Hippocampal formation (tissue), 2 donors: ENCODE measurements around the gene RASL12.

ENCODE experiments used
- DNase-seq, 2 donors: peaks; one replicate each; lab custom pipeline; 2025; lab: John Stamatoyannopoulos, UW

RASL12 gene

GRCh38 chr15:65092911-65093792, 25.4 kb upstream of the RASL12 start:
- DNase-seq = no peak

DNA sequence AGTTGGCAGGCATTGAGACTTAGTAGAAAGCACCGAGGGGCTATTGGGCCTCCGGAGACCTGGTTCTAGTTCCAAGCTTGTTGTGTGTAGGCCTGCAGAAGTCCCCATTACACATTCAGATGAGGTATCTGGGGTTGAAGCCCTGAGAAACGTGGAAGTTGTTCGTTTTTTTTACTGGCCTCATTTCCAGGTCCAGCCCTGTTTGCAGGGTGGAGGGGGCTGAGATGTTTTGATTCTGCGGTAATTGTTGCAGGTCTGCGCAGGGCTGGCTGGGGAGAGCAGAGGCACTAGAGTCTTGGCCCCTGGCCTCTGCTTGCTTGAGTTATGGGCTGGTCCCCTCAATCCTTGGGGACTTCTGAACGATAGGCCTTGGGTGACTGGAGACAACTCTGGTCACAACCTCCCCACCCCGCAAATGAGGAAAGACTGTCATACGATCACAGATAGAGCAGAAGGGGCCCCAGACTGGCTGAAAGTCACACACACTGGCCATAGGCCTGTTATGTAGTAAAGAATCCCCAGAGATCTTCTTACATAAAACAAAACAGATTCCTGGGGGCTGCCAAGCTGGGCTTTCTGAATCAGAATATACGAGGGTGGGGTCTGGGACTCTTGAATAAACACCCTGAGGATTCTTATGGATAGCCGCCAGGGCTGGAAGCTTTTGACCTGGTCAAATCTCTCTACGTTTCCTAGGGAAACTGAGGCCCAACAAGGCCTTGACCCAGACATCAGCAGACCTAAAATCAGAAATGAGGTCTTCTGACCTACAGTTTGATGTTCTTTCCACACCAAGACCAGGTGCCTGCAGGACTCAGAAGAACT, 24.4 kb upstream of the RASL12 start:
- no peak for DNase-seq

GRCh38 chr15:65089206-65089824, 21.5 kb upstream of the RASL12 start:
- no peak for DNase-seq

- no peak for DNase-seq
Observed at GRCh38 chr15:65088643-65089021, 20.8 kb upstream of the RASL12 start.

GRCh38 chr15:65087873-65088642, 20.3 kb upstream of the RASL12 start:
- DNase-seq = no peak

GRCh38 chr15:65087411-65087810, 19.6 kb upstream of the RASL12 start:
- DNase-seq = no peak

DNA sequence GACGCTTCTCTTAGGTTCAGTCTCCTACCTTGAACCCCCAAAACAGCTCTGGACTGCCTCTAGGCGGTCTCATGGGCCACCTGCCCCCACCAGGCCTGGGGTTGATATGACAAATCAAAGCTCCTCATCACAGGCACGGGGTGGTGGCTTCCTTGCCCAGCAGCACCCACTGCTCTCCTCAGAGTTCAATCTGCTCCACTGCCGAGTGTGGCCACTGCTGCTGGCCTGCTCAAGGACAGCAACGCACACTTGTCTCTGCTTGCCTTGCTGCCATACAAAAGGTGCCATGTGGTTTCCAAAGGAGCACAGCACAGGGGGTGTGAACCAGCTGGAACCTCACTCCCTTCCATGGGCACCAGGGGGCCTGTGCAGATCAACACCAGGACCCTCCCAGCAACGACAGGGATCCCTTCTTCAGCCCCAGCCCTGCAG, 18.9 kb upstream of the RASL12 start:
- DNase-seq = no peak

DNA sequence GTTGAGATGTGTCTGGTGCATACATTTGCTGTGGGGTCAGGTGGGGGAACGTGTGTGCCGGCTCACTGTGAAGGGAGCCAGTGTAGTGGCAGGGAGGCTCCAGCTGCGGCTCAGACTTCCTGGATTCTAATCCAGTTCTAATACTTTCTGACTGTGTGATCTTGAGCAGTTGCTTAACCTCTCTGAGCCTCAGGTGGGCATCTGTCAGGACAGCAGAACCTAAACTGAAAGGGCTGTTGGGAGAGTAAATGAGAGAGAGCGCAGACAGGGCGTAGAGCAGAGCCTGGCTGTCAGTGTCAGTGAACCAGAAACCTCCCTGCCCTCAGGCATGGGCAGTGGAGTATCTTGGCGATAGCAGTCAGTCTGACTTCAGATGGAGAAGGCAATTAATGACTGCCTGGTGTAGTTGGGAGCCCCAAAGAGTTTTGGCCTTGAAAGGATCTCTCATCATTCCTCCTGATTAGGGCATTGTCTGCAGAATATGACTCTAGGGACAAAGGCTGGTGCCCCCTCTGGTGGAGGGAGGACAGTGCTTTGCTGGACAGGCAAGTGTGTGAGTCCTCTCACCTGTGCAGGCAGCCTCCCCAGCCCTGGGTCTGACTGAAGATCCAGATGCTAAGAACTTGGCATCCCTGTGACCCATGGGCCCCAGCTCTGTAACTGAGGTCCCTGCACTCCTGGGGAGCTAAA, 18.3 kb upstream of the RASL12 start:
- DNase-seq = no peak

DNA sequence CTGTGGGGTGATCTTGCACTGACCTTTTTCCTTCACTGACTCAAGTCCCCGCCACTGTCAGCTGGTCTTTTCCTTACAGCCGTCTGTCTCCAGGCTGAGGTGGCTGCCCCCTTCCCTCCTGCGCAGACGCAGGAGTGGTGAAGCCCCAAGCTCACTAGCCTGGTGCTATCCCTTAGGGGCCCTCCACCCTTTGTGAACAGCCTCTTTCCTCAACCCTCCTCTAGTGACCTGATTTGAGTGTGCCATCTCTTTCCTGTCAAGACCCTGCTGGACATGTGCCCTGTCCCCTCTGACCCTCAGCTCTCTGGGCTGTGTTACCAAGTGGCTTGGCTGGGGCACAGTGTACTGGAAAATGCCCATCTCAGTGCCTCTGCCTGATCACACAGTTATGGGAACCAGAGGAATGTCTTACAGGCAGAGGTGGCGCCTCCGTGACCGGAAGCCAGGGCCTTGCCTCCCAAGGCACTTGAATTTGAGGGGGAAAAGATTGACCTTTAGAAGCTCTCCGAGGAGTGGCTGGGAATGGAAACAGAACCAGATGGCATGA, 17.5 kb upstream of the RASL12 start:
- no peak for DNase-seq

DNA sequence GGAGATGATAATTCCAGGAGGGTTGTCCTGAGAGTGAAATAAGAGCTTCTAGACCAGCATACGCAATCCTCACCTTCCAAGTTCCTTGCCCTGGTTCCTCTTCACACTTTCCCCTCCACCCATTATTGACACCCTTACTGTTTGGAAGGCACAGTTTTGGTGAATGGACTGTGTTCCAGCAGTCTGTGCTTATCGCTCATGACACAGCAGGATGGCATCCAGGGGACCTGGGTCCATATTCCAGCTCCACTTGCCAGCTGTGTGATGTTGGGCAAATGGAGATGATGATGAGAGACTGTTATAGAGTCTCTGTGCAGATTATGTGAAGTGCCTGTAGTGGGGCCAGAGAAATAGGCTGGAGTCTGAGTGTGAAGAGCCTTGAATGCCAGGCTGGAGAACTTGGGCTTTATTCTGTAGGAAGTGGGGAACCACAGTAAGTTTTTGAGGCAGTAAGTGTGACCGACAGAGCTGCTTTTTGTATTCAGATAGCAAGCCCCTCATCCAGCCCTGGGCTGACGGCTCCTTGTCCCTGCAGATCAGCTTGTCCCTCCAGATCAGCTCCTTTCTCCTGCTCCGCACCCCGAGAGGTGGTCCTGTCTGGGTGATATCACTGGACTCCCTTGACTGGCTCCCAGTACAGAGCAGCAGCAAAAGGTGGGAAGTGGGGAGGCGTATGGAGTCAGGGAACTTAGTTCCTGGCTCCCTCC, 16.9 kb upstream of the RASL12 start:
- no peak for DNase-seq

GRCh38 chr15:65083262-65083701, 15.5 kb upstream of the RASL12 start:
- DNase-seq = peak; percentile 21 to 28

DNA sequence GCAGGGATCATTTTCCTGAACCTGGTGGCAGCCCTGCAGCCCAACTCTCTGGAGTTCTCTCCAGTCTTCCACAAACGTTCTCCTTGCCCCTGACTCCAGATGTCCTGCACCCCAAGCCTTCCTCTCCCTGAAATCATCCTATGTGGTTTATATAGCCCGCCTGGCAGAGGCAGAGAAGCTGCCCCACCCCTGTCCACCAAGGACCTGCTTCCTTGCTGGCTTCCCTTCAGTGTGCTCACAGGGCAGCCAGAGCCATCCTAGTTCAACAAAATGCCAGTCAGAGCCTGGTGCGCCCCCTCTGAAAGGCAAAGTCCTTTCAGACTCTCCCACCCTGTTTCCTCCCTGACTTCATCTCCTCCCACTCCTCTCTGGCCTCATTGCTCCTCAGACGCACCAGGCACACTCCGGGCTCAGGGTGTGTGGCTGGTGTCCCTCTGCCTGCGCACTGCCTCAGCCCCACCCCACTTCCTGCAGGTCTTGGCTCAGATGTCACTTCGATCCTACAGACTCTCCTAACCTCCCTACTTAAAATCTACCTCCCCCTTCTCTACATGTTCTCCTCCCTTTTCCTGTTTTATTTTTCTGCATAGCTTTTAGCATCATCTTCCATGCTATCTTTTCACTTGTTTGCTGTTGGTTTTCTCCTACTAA, 14.6 kb upstream of the RASL12 start:
- no peak for DNase-seq

- no peak for DNase-seq
Observed at GRCh38 chr15:65081758-65082157, 14.0 kb upstream of the RASL12 start.

GRCh38 chr15:65081270-65081669, 13.5 kb upstream of the RASL12 start:
- DNase-seq = peak in 1 of 2 donors; percentile 21

GRCh38 chr15:65079580-65079979, 11.8 kb upstream of the RASL12 start:
- no peak for DNase-seq

DNA sequence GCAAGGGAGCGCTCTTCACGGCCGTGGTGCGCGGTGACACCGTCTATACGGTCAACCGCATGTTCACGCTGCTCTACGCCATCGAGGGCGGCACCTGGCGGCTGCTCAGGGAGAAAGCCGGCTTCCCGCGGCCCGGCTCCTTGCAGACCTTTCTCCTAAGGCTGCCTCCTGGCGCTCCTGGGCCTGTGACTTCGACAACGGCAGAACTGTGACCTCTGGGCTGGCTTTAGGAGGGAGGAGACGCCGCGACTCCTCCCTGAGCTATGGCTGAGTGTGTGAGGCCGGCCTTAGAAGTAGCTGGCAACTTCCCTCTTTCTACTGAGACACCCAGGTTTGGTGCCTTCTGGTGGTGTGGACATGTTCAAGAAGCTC, 10.2 kb upstream of the RASL12 start:
- no peak for DNase-seq

- no peak for DNase-seq
Observed at GRCh38 chr15:65077291-65077980, 9.6 kb upstream of the RASL12 start.

- no peak for DNase-seq
Observed at GRCh38 chr15:65076486-65077290, 8.9 kb upstream of the RASL12 start, which contains the start of gene KBTBD13. TSS of gene KBTBD13 (plus strand) at chr15:65076746. CDS start at chr15:65076816, 70 bp downstream.
